ENCODE measurements around the gene RNF213.
"Not testable (repeated sequence)": the region's sequence is repeated elsewhere in the genome, so short reads cannot be mapped to it uniquely, and the experiment has no call there.

RNF213 gene

DNA sequence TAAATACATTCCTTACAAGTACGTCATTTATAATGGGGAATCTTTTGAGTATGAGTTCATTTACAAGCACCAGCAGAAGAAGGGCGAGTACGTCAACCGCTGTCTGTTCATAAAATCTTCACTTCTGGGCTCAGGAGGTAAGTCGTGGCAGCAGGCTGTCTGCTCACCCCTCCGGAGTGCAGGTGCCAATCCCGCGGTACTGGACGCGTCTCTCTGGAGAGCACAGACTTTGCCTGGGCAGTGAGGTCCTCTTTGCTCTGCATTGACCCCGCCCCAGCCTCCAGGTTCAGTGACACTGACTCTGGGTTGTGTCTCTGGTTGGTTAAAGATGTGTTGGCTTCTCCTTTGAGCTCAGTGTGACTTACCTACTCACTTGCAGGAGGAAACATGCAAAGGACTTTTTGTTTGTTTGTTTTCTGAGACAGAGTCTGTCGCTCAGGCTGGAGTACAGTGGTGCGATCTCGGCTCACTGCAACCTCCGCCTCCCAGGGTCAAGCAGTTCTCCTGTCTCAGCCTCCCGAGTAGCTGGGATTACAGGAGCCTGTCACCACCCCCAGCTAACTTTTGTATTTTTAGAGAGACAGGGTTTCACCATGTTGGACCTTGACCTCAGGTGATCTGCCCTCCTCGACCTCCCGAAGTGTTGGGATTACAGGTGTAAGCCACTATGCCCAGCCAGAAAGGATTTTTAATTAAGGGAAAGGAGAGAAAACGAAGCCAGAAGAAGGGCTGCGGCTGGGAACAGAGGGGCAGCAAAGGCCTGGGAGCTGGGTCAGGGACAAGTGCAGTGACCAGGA lies 31.2 kb downstream of the RNF213 start:
- no peak for DNase-seq (ENCODE audit: low read depth in 1 of 2, low spot score in 1 of 2)

DNA sequence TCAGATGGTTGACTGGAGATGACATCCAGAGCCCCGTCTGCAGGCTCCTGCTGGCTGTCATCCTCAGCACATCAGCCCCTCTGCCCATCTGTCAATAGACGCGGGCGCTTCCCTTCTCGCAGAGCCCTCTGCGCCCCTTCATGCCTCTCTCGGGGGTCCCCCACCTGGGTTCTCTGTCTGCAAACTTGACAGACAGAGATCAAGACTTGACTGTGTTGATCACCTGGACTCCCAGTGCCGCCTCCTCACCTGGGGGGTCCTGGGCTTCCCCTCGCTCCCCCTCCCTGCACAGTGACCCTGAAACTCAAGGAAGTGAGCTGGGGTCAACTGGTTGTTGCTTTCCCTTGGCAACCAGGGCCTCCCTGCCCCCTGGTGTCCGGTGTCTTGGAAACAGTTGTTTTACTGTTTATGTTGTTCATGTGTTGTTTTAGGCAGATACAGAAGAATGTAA lies 31.9 kb downstream of the RNF213 start:
- no peak for DNase-seq (ENCODE audit: low read depth in 1 of 2, low spot score in 1 of 2)

DNA sequence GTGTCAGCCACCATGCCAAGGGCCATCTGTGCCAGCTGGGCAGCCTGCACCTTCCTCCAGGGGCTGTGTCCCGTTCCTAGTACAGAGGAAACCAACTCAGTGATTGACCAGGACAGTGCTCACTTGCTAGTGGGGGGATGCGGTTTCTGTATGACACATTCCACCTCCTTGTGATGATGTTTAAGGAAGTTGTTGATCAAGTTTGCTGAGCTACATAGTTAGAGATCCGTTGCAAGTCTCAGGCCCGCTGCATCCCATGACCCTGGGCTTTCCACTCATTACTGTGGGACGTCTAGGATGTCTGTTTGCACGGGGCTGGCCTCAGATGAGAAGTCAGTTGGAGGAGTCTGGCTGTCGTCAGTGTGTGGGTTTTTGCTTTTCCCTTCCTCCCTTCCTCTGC lies 33.6 kb downstream of the RNF213 start:
- DNase-seq (ENCODE audit: low read depth in 1 of 2, low spot score in 1 of 2), result no peak

DNA sequence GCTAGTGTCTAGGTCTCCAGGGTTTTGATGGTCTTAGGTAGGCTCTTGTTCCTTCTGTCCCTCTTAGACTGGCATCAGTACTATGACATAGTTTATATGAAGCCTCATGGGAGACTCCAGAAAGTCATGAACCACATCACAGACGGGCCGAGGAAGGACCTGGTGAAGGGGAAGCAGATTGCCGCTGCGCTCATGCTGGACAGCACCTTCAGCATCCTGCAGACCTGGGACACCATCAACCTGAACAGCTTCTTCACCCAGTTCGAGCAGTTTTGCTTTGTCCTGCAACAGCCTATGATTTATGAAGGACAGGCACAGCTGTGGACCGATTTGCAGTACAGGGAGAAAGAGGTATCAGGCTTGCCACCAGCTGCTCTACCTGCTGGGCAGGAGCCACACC lies 34.0 kb downstream of the RNF213 start:
- no peak for DNase-seq (ENCODE audit: low read depth in 1 of 2, low spot score in 1 of 2)

DNA sequence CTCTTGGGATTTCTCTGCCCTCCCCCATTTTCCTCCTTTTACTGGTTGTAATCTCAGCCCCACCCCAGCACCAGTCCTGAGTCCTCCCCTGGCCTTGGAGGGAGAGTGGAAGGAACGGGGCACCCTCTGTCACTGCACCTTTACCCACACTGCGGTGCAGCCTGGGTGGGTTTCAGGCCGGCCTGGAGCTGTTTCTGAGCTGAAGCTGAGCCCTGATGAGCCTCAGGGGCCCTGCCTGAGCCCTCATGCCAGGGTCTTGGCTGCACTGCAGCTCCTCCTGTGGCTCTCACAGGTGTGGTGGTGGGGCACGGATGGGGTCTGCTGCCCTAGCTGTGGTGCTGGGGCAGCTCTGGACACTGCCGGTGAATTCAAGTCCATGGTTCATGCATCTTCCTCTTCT lies 34.5 kb downstream of the RNF213 start:
- DNase-seq (ENCODE audit: low read depth in 1 of 2, low spot score in 1 of 2), result no peak

DNA sequence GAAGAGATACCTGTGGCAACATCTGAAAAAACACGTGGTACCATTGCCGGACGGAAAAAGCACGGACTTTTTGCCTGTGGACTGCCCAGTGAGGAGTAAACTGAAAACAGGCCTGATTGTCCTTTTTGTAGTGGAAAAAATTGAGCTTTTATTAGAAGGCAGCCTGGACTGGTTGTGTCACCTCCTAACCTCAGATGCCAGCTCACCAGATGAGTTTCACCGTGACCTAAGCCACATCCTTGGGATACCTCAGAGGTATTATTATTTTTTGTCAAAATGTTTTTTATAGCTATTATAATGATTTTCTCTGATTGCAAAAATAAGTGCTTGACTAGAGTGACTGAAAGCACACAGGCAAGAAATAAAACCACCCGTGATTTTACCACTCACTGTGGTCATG lies 34.9 kb downstream of the RNF213 start:
- no peak for DNase-seq (ENCODE audit: low read depth in 1 of 2, low spot score in 1 of 2)

DNA sequence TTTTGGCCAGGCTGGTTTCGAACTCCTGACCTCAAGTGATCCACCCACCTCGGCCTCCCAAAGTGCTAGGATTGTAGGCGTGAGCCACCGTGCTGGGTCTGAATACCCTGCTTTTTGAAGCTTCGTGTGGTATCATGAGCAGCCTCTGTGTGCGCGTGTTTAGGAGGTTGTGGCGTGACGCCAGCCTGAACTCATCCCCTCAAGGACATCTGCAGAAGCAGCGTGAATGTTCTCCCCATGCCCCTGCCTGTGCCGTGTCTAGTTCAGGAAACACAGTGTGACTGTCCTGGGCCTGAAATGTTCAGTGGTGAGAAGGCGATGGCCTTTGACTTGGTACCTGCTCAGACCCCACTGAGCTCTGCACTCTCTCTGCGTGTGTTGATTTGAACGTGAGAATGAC lies 35.6 kb downstream of the RNF213 start:
- DNase-seq (ENCODE audit: low read depth in 1 of 2, low spot score in 1 of 2), result no peak

DNA sequence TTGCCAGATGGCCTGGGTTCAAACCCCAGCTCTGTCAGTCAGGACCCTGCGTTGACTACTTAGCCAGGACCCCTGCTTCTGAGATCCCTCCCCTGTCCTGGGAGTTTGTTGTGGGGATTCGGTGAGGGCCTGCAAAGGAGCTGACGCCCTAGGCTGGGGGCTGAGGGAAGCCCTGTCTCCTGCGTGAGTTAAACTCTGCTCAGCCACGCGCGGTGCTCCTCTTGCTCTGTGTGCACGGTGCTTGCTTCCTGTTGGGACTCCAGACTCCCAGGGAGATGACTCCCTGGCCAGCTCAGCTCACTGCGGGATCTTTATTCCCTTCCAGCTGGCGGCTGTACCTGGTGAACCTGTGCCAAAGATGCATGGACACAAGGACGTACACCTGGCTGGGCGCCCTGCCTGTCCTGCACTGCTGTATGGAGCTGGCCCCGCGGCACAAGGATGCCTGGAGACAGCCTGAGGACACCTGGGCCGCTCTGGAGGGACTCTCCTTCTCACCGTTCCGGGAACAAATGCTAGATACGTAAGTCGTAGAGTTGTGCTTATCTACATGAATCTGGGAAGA lies 37.4 kb downstream of the RNF213 start:
- DNase-seq (ENCODE audit: low read depth in 1 of 2, low spot score in 1 of 2), result no peak

DNA sequence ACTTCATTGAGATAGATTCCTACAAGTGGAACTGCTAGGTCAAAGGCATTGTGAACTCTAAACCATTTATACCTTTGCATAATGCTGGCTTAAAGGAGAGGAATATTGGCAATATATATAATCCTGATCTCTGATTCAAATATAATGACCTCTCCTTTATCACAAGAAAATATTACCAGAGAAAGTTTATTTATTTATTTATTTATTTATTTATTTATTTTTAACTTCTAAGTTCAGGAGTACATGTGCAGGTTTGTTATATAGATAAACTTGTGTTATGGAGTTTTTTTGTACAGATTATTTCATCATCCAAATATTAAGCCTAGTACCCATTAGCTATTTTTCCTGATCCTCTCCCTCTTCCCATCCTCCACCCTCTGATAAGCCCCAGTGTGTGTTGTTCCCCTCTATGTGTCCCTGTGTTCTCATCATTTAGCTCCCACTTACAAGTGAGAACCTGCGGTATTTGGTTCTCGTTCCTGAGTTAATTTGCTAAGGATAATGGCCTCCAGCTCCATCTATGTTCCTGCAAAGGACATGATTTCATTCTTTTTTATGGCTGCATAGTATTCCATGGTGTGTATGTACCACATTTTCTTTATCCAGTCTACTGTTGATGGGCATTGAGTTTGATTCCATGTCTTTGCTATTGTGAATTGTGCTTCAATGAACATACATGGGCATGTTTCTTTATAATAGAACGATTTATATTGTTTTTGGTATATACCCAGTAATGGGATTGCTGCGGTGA lies 38.9 kb downstream of the RNF213 start:
- not testable (repeated sequence) for DNase-seq (ENCODE audit: low read depth in 1 of 2, low spot score in 1 of 2)

DNA sequence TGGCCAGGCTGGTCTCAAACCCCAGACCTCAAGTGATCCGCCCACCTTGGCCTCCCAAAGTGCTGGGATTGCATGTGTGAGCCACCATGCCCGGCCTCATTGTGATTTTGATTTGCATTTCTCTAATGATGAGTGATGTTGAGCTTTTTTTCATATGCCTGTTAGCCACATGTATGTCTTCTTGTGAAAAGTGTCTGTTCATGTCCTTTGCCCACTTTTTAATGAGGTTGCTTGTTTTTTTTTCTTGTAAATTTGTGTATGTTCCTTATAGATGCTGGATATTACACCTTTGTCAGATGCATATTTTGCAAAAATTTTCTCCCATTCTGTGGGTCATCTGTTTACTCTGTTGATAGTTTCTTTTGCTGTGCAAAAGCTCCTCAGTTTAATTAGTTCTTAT lies 40.1 kb downstream of the RNF213 start:
- not testable (repeated sequence) for DNase-seq (ENCODE audit: low read depth in 1 of 2, low spot score in 1 of 2)

DNA sequence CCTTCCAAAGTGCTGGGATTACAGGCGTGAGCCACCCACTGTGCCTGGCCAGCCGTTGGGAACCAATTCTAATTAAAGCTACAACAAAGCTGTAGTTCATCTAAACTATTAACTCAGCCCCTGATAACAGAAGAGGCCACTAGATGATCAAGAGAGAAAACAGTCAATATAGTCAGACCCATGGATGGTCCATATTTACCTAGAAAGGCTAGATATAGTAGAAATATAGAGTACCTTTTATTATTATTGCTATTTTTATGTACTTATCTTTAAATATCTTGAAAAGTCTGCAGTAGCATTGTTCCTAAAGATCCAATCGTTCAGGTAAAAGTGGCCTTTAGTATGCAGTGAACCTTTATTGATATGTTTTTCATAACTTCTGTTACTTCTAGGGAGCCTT lies 43.2 kb downstream of the RNF213 start:
- DNase-seq (ENCODE audit: low read depth in 1 of 2, low spot score in 1 of 2), result no peak

DNA sequence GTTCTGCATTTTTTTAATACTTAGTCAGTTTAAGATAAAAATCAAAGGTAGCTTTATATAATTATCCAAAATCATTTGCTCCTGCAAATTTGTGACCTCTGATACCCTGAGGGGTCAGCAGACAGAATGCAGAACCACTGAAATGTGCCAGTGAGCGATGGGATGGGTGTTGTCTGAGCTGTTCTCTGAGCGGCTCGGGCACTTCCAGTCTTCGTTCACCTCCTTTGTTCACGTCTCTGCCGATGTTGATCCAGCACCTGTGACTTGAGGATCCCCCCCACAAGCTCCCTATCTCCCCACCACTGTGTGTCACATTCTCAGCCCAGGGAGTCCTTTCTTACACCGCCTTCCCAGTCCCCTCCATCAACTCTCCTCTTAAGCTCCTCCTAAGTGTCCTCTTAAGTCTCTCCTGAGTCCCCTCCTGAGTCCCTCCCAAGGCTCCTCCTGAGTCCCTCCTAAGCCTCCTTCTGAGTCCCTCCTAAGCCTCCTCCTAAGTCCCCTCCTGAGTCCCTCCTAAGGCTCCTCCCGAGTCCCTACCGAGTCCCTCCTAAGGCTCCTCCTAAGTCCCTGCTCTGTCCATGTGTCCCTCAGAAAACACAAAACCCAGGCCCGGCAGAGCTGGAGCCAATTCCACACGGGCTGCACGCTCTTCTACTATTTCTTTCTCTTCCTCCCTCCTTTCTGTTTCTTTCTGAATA lies 47.5 kb downstream of the RNF213 start:
- no peak for DNase-seq (ENCODE audit: low read depth in 1 of 2, low spot score in 1 of 2)

DNA sequence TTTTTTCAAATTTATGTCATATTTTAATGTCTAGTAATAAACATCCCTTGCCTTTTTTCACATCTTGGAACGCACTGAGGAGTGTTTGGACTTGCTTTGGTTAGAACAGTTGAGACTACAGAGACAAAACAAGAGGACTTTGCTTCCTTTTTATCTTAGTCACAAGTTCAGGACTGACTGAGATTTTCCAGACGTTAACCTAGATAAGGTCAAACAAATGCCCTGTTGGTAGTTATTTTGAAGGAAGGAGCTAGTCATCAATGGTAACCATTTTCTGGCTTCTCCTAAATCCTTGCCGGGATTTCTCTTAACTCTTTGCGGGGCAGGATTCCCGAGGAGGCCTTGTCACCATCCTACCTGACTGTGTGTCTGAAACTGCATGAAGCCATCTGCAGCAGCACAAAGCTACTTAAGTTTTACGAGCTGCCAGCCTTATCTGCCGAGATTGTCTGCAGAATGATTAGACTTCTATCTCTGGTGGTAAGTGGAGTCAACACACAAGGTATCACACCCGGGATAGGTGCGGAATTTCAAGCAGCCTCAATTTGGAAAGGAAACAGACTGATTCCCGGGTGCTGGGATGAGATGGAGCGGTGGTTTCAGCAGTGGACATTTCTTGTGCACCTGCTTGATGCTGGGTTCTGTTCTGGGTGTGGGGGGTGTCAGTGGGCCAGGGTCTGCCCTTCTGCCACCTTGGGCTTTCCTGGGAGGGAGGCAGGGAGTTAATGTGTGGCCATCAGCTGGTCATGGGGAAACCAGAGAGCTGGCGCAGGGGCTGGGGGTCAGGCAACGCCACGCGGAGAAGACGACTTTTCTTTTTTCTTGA lies 48.3 kb downstream of the RNF213 start:
- no peak for DNase-seq (ENCODE audit: low read depth in 1 of 2, low spot score in 1 of 2)

DNA sequence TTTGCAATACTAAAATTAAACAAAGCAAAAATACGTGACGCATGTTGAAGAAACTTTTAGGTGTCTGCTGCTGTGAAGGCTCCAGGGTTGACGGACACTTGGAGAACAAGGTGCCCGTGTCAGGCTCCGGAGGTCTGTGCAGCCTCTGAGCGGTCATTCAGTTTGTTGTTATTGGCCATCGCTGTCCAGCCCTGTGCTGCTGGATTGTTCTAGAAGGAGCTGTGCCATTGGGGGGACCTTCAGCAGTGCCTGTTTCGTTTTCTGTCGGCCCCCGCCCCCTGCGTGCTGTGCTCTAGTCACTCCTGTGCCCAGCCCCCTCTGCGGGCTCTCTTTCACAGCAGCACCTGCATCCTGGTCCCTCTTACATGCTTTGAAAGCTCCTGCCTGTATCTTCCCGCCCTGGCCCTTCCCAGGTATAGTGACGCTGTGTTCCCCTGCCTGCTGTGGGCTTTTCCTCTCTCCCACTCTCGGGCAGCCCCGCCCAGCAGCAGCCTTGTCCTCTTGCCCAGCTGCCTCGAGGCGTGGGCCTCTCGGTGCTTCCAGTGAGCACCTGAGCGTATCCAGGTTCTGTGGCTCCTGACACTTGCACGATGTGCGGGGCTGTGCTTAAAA lies 50.7 kb downstream of the RNF213 start:
- no peak for DNase-seq (ENCODE audit: low read depth in 1 of 2, low spot score in 1 of 2)

DNA sequence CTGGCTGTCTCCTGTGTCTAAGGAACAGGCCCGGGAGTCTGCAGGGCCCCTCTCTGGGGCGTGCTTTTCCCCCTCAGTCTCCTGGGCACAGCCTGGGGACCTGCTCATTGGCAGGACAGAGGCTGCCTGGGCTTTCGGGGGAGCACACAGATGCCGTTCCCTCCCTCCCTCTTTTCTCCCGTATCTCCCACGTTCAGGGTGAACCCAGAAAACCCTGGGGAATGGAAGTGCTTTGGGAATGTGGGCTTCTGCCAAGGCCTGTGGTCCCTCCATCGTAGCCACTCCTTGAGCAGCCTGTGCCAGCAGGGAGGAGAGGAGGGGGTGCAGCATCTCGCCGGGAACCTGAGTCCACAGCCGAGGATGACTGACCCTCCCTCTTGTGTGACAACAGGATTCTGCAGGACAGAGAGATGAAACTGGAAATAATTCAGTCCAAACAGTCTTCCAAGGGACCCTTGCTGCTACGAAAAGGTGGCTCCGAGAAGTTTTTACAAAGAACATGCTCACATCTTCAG lies 52.0 kb downstream of the RNF213 start:
- DNase-seq (ENCODE audit: low read depth in 1 of 2, low spot score in 1 of 2), result no peak

DNA sequence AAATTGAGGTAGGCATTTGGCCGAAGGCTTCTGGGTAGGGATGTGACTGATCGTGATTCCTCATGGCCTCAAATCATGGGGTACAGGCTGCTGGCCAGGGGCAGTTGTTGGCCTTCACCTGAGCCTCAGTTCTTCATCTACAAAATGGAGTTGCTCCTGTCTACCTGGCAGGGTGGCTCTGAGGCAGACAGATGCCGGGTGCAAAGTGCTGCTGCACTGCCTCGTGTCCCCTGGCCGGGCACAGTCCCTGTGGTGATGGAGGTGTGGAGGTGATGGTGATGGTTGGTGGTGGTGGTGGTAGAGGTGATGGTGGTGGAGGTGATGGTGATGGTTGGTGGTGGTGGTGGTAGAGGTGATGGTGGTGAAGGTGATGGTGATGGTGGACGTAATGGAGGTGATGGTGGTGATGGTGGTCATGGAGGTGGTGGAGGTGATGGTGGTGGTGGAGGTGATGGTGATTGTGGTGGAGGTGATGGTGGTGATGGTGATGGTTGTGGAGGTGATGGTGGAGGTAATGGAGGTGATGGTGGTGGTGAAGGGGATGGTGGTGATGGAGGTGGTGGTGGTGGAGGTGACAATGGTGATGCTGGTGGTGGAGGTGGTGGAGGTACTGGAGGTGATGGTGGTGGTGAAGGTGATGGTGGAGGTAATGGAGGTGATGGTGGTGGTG lies 52.6 kb downstream of the RNF213 start:
- DNase-seq (ENCODE audit: low read depth in 1 of 2, low spot score in 1 of 2), result no peak

DNA sequence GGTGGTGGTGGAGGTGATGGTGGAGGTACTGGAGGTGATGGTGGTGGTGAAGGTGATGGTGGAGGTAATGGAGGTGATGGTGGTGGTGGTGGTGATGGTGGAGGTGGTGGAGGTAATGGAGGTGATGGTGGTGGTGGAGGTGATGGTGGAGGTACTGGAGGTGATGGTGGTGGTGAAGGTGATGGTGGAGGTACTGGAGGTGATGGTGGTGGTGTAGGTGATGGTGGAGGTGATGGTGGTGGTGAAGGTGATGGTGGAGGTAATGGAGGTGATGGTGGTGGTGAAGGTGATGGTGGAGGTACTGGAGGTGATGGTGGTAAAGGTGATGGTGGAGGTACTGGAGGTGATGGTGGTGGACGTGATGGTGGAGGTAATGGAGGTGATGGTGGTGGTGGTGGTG lies 53.3 kb downstream of the RNF213 start:
- not testable (repeated sequence) for DNase-seq (ENCODE audit: low read depth in 1 of 2, low spot score in 1 of 2)

DNA sequence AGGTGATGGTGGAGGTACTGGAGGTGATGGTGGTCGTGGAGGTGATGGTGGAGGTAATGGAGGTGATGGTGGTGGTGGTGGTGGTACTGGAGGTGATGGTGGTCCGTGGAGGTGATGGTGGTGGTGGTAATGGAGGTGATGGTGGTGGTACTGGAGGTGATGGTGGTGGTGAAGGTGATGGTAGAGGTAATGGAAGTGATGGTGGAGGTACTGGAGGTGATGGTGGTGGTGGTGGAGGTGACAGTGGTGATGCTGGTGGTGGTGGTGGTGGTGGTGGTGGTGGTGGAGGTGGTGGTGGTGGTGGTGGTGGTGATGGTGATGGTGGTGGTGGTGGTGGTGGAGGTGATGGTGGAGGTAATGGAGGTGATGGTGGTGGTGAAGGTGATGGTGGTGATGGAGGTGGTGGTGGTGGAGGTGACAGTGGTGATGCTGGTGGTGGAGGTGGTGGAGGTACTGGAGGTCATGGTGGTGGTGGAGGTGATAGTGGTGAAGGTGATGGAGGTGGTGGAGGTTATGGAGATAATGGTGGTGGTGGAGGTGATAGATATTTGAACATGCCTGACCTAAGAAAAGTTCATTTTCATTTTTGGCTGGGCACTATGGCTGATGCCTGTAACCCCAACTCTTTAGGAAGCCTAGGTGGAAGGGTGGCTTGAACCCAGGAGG lies 55.0 kb downstream of the RNF213 start:
- DNase-seq (ENCODE audit: low read depth in 1 of 2, low spot score in 1 of 2), result no peak

DNA sequence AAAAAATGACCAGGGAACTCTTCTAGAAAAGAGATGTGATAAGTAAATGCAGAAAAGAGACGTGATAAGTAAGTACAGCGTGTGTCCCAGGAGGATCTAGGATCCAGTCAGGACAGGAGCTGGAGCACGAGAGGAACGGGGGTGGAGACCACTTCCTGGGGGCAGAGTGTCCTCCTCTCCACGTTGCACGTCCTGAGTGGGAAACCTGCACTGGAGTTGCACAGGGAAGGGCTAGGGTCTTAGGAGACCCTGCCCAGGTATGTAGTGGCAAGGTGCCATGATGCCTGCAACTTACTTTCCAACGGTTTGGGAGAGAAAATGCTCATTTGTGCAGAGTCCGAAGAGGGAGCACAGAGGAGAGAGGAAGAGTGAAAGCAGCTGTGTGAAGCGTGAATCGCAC lies 55.8 kb downstream of the RNF213 start:
- DNase-seq (ENCODE audit: low read depth in 1 of 2, low spot score in 1 of 2), result no peak
